K562 (cell line): Measurements from ENCODE around the gene LAMA5. TPM values are rescaled to one million over a fixed set of nuclear protein-coding genes. Genes with fewer than 3 reads are reported as not detected.

Experiments used
- CBFA2T2 ChIP-seq: fragments of 450-650 bp; conservative IDR thresholded peaks from 2 replicates; pipeline ENCODE4 v1.6.1; 2017; ENCODE audit warnings: mild to moderate bottlenecking
- CCAR2 ChIP-seq: fragments of 200-400 bp; formaldehyde crosslinking; IDR thresholded peaks from 2 replicates; pipeline ENCODE4 v1.6.1; 2017; ENCODE audit warnings: mild to moderate bottlenecking, low read depth, low read length
- FOXA1 ChIP-seq: fragments of 450-650 bp; IDR thresholded peaks from 2 replicates; pipeline ENCODE4 v1.6.1; 2016; ENCODE audit warnings: mild to moderate bottlenecking, borderline replicate concordance
- GABPB1 ChIP-seq: sonication (generic); formaldehyde crosslinking; IDR thresholded peaks from 2 replicates; pipeline ENCODE4 v1.8.0; 2022; ENCODE audit warnings: mild to moderate bottlenecking, missing genetic modification reagents
- ILK ChIP-seq: fragments of 450-650 bp; IDR thresholded peaks from 2 replicates; pipeline ENCODE4 v1.6.1; 2016; ENCODE audit warnings: missing genetic modification characterization, low read depth, mild to moderate bottlenecking, missing compliant biosample characterization, moderate library complexity, borderline replicate concordance
- JUN ChIP-seq, 2 experiments: sonication (generic) in 1 of 2; formaldehyde crosslinking in 1 of 2; IDR thresholded peaks; 2 replicates each; pipeline versions ENCODE4 v1.6.1 to v1.8.0; 2012 to 2022; ENCODE audit warnings: borderline replicate concordance in 2 of 2, mild to moderate bottlenecking in 2 of 2, improper control_type of control experiment in 1 of 2, low read depth in 1 of 2, low read length in 1 of 2, missing genetic modification reagents in 1 of 2
- RAD21 ChIP-seq, 2 experiments: fragments of 250-450 bp in 1 of 2; fragments of 450-650 bp in 1 of 2; sonication (Bioruptor Pico) in 1 of 2; formaldehyde crosslinking in 1 of 2; IDR thresholded peaks in 1 of 2; conservative IDR thresholded peaks in 1 of 2; 2 replicates each; pipeline versions ENCODE4 v1.4.0 to v1.8.0; 2020 to 2022; ENCODE audit warnings: mild to moderate bottlenecking in 2 of 2, moderate library complexity in 1 of 2
- ZBTB33 ChIP-seq: sonication (generic); formaldehyde crosslinking; IDR thresholded peaks from 2 replicates; pipeline ENCODE4 v1.8.1; 2023; ENCODE audit warnings: mild to moderate bottlenecking, missing genetic modification reagents
- ZNF212 ChIP-seq: fragments of 450-650 bp; formaldehyde crosslinking; IDR thresholded peaks from 2 replicates; pipeline ENCODE4 v1.4.0; 2020; ENCODE audit warnings: mild to moderate bottlenecking
- ZNF395 ChIP-seq: fragments of 200-800 bp; sonication (Bioruptor generic); IDR thresholded peaks from 2 replicates; pipeline ENCODE4 v1.6.1; 2017; ENCODE audit warnings: missing genetic modification characterization, missing compliant biosample characterization
- ZNF407 ChIP-seq: fragments of 450-650 bp; IDR thresholded peaks from 2 replicates; pipeline ENCODE4 v1.6.1; 2016; ENCODE audit warnings: low read depth
- ZSCAN32 ChIP-seq: fragments of 450-650 bp; formaldehyde crosslinking; IDR thresholded peaks from 2 replicates; pipeline ENCODE4 v1.4.0; 2020; ENCODE audit warnings: mild to moderate bottlenecking, moderate library complexity
- polyA plus RNA-seq, 8 experiments: library from polyadenylated mRNA; depleted of rRNA in 4 of 8; stranded (reverse) in 5 of 8; unstranded in 3 of 8; fragments of >200 nt; fragmentation: Nextera tagmentation in 2 of 8; fragmentation: Illumina TruSeq in 1 of 8; extraction: Ambion mirVana in 2 of 8; extraction: Trizol in 1 of 8; gene quantifications; 2 replicates each; pipeline versions ENCODE4 v1.2.1 to v1.2.3, GENCODE V29; 2011 to 2014; ENCODE audit warnings: inconsistent platforms in 1 of 8, missing spikeins in 1 of 8
- total RNA-seq, 7 experiments: library from RNA; depleted of rRNA in 6 of 7; stranded (reverse); fragments of >200 nt in 6 of 7; fragmentation: Illumina TruSeq in 2 of 7; extraction: Trizol in 2 of 7; gene quantifications; 2 replicates each; pipeline versions ENCODE4 v1.2.1 to v1.2.3, GENCODE V29; 2011 to 2021; ENCODE audit warnings: low replicate concordance in 1 of 7

LAMA5 gene
- total and polyA plus RNA-seq, 9 of the 15 experiments (the other 6 are each of a cell fraction or from before 2014, with no cell fraction given) = 0.31 to 101 (median 7.8) TPM

- TF ChIP-seq ZNF407 (no peak), ZSCAN32 (CRISPR knock-in tag) (no peak), CBFA2T2 (no peak), ILK (tag) (no peak), ZBTB33 (CRISPR knock-in tag) (no peak), ZNF395 (CRISPR knock-in tag) (no peak), RAD21 (CRISPR knock-in tag; conservative IDR thresholded peaks at IDR 0.05 in 1 of 2, IDR thresholded peaks at IDR 0.05 in 1 of 2) (no peak), JUN (IDR thresholded peaks at IDR 0.05; ENCODE audit: borderline replicate concordance, low read depth, low read length) (peak; percentile 26; the same call in 1 of the 2 replicates), JUN (CRISPR knock-in tag; IDR thresholded peaks at IDR 0.05; ENCODE audit: borderline replicate concordance) (no peak; the same call in 1 of the 2 replicates), ZNF212 (CRISPR knock-in tag) (no peak), FOXA1 (no peak), CCAR2 (no peak), GABPB1 (CRISPR knock-in tag) (peak; percentile 99)
Measured at GRCh38 chr20:62386383-62387218, 19.5 kb upstream of the LAMA5 start, which contains the start of gene RPS21 (continued).
